ENCODE data around the gene DNAH6.
A peak's percentile ranks its signal among the peaks of the same experiment; 100 is the strongest.

The DNAH6 gene

DNA sequence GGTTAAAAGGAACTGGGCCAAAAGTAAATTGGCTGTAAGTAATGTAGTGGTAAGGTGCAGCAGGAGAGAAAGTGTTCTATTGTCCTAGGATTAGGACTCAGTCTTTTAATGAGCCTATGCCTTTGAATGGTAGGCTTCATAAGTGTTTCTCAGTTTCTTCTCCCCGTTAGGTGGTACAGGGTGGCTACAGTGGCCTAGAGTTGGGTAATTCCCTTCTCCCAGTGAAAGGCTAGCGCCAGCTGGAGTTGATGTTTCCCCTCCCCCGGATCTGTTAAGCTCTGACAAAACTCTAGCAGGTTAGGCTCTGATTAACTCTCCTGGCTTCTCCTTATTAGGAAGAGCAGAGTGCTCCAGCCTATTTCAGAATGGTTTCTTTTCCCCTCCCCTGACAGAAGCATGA lies 127.7 kb downstream of the DNAH6 start:
- no peak for TF ChIP-seq CTCF (IDR thresholded peaks at IDR 0.05; ENCODE audit: low read depth, low read length)
- DNase-seq (ENCODE audit: extremely low read depth, low read depth) = no peak

GRCh38 chr2:84646514-84646913 lies 130.2 kb downstream of the DNAH6 start:
- no peak for TF ChIP-seq CTCF (IDR thresholded peaks at IDR 0.05; ENCODE audit: low read depth, low read length)
- DNase-seq (ENCODE audit: extremely low read depth, low read depth) = no peak

- no peak for TF ChIP-seq CTCF (IDR thresholded peaks at IDR 0.05; ENCODE audit: low read depth, low read length)
- no peak for DNase-seq (ENCODE audit: extremely low read depth, low read depth)
Observed at GRCh38 chr2:84647267-84647666, 131.0 kb downstream of the DNAH6 start.

DNA sequence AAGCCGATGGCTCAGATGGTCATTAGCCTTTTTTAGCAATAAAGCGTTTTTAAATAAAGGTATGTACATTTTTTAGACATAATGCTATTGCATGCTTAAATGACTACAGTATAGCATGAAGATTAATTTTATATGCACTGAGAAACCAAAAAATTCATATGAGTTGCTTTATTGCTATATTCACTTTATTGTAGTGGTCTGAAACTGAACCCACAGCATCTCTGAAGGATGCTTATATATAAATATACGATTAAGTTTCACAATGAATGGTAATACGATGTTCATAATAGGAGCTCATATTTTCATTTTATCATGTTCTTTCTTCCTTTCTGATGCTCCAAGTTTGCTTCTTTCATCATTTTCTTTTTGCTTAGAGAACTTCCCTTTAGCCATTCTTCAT lies 132.8 kb downstream of the DNAH6 start:
- DNase-seq (ENCODE audit: extremely low read depth, low read depth) = no peak
- no peak for TF ChIP-seq CTCF (IDR thresholded peaks at IDR 0.05; ENCODE audit: low read depth, low read length)

DNA sequence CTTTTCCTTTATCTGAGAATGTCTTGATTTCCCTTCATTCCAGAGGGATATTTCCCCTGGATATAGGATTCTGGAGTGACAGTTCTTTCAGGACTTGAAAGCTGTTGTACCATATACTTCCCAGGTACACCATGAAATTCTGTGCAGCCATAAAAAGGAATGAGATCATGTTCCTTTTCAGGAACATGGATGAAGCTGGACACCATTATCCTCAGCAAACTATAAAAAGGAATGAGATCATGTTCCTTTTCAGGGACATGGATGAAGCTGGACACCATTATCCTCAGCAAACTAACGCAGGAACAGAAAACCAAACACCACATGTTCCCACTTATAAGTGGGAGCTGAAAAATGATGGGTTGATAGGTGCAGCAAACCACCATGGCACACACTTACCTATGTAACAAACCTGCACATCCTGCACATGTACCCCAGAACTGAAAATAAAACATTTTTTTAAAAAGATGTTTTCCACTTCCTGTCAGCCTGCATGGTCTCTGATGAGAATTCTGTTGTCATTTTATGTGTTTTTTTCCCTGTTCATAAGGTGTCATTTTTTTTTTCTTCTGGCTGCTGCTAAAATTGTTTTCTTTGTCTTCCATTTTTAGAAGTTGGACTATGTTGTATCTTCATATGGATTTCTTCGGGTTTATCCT lies 133.3 kb downstream of the DNAH6 start:
- TF ChIP-seq CTCF (IDR thresholded peaks at IDR 0.05; ENCODE audit: low read depth, low read length) = no peak
- DNase-seq (ENCODE audit: extremely low read depth, low read depth) = no peak

DNA sequence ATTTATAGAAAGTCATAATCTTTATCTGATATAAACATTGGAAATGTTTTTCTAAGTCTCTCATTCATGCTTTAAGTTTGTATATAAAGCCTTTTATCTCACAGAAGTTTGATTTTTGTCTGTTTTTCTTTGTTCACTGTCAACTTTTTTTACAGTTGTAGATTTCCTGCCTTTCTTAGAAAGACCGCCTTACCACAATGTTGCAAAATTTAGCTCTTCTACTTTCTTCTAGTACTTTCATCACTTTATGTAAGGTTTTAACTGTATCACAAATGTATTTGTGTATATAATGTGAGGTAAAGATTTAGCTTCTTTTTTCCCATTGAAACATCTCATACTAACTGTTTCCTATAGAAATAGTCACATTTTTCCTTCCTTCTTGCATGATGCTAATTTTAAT lies 136.1 kb downstream of the DNAH6 start:
- no peak for TF ChIP-seq CTCF (IDR thresholded peaks at IDR 0.05; ENCODE audit: low read depth, low read length)
- no peak for DNase-seq (ENCODE audit: extremely low read depth, low read depth)

DNA sequence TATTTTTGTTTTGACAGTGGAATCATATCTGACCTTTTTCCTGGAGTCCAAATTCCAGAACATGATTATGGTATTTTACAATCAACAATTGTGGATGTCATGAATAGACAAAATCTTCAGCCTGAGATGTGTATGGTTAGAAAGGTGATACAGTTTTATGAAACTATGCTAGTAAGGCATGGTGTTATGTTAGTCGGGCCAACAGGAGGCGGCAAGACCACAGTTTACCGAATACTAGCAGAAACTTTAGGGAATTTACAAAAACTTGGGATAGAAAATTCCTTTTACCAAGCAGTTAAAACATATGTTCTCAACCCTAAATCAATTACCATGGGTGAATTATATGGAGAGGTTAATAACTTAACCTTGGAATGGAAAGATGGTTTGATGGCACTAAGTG lies 137.0 kb downstream of the DNAH6 start:
- TF ChIP-seq CTCF (IDR thresholded peaks at IDR 0.05; ENCODE audit: low read depth, low read length) = peak; percentile 25
- DNase-seq (ENCODE audit: extremely low read depth, low read depth) = no peak
